Adrenal gland (tissue), 12 donors: ENCODE data around the gene CHTF8. TPM values are rescaled to one million over a fixed set of nuclear protein-coding genes. Genes with fewer than 3 reads are reported as not detected.
A peak's percentile ranks its signal among the peaks of the same experiment; 100 is the strongest.

Source experiments
- DNase-seq, 7 donors: peaks; one replicate each; pipeline ENCODE4 v3.0.0-alpha.2; 2019 to 2020
- H3K27ac ChIP-seq, 5 donors: fragments of 200-600 bp; sonication (generic) in 4 of 5; 1 replicate in 3 of 5; 2 replicates in 2 of 5; pipeline versions ENCODE4 v1.5.1 to v1.8.0; 2016 to 2020; ENCODE audit warnings: mild to moderate bottlenecking in 1 of 5
- H3K27me3 ChIP-seq: fragments of 200-600 bp; 2 replicates; pipeline ENCODE4 v1.8.0; 2021
- H3K36me3 ChIP-seq, 2 donors: fragments of 200-600 bp; replicated peaks in 1 of 2; 1 replicate in 1 of 2; 2 replicates in 1 of 2; pipeline versions ENCODE4 v1.5.1 to v1.8.0; 2018 to 2022
- H3K4me1 ChIP-seq, 2 donors: fragments of 200-600 bp; replicated peaks in 1 of 2; 1 replicate in 1 of 2; 2 replicates in 1 of 2; pipeline versions ENCODE4 v1.5.1 to v1.8.0; 2018 to 2021
- H3K4me3 ChIP-seq, 4 donors: fragments of 200-600 bp; sonication (generic) in 3 of 4; one replicate each; pipeline ENCODE4 v1.5.1; 2016 to 2018
- H3K9me3 ChIP-seq, 3 donors: fragments of 200-600 bp; sonication (generic) in 1 of 3; replicated peaks in 1 of 3; 1 replicate in 2 of 3; 2 replicates in 1 of 3; pipeline versions ENCODE4 v1.5.1 to v1.8.0; 2016 to 2021
- POLR2A ChIP-seq, 2 donors: fragments of 450-650 bp; IDR thresholded peaks; one replicate each; pipeline ENCODE4 v1.6.1; 2017; ENCODE audit warnings: antibody characterized with exemption in 2 of 2, mild to moderate bottlenecking in 2 of 2, moderate library complexity in 1 of 2
- WGBS, 4 donors: extraction: QIAGEN DNeasy Blood & Tissue Kit in 2 of 4; methylation state at CpG; one replicate each; pipeline versions ENCODE4 v1.1.5 to v1.1.7; 2013 to 2017; 5-methylcytosine and 5-hydroxymethylcytosine counted together
- intact Hi-C, 2 donors: fragments of 100-400 bp; cut with DNase I; formaldehyde crosslinking; loops; one replicate each; pipeline versions ENCODE4 v1.14.1 to v1.15.0; 2022 to 2023
- polyA plus RNA-seq, 3 donors: library from polyadenylated mRNA; stranded (reverse); fragments of 200-250 nt in 2 of 3; fragments of 350-450 nt in 1 of 3; fragmentation: Illumina TruSeq in 1 of 3; extraction: RNeasy Lipid Tissue Mini Kit (QIAGEN cat#74804) in 1 of 3; gene quantifications; one replicate each; pipeline ENCODE4 v1.2.3, GENCODE V29; 2013 to 2014
- total RNA-seq, 9 donors: library from RNA; depleted of rRNA in 4 of 9; stranded (reverse); fragments of >200 nt in 4 of 9; fragments of 120-200 nt in 1 of 9; fragmentation: NEBNext Ultra II Directional in 1 of 9; extraction: Animal tissue kit (Norgen Biotek cat#: 25700) in 1 of 9; gene quantifications; one replicate each; pipeline versions ENCODE4 v1.1.0 to v1.2.4, GENCODE V29; 2013 to 2023
- TF ChIP-seq, protein P1 (sequence below), 6 experiments: fragments of 450-650 bp in 4 of 6; fragments of 200-600 bp in 2 of 6; sonication (generic) in 1 of 6; IDR thresholded peaks; 1 replicate in 5 of 6; 2 replicates in 1 of 6; pipeline versions ENCODE4 v1.5.1 to v1.8.0; 2016 to 2021; ENCODE audit warnings: antibody characterized with exemption in 6 of 6, mild to moderate bottlenecking in 2 of 6, moderate library complexity in 1 of 6
- donor health status: healthy with polysubstance abuse.
- donor health status: Bipolar disorder and iron deficiency.
- donor health status: DM: yes; HTN: yes; CAD: no.
- donor health status: DM: no; HTN: no; CAD: no.
- donor health status: DM: no; HTN: no; CAD: no.
- donor health status: DM: yes; HTN: yes; CAD: no.

CHTF8 gene
- total and polyA plus RNA-seq, 12 donors, result 34.0 to 207 (median 81.7) TPM

GRCh38 chr16:69123910-69124309, 8.5 kb downstream of the CHTF8 start:
- peak; percentile 45 to 76 (median 70) for DNase-seq
- Histone ChIP-seq H3K27ac (no peak overlapping the region), H3K4me3 (no peak overlapping the region), H3K4me1 (peaks cover 0 to 14% of the 10 kb centered on the region in 2 donors), H3K36me3 (peaks cover 0 to 29% of the 10 kb centered on the region in 2 donors), H3K9me3 (no peaks in the 10 kb centered on the region), H3K27me3 (no peaks in the 10 kb centered on the region)
- TF ChIP-seq, protein P1, sequence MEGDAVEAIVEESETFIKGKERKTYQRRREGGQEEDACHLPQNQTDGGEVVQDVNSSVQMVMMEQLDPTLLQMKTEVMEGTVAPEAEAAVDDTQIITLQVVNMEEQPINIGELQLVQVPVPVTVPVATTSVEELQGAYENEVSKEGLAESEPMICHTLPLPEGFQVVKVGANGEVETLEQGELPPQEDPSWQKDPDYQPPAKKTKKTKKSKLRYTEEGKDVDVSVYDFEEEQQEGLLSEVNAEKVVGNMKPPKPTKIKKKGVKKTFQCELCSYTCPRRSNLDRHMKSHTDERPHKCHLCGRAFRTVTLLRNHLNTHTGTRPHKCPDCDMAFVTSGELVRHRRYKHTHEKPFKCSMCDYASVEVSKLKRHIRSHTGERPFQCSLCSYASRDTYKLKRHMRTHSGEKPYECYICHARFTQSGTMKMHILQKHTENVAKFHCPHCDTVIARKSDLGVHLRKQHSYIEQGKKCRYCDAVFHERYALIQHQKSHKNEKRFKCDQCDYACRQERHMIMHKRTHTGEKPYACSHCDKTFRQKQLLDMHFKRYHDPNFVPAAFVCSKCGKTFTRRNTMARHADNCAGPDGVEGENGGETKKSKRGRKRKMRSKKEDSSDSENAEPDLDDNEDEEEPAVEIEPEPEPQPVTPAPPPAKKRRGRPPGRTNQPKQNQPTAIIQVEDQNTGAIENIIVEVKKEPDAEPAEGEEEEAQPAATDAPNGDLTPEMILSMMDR (IDR thresholded peaks at IDR 0.05), result peak; percentile 59 to 88 (median 74)
- no peak for TF ChIP-seq POLR2A (IDR thresholded peaks at IDR 0.05)
- WGBS, 4 donors, result 82 to 94% (median 85%) methylated on average over 3 of the region's 3 CpGs
- intact Hi-C loops, result loop anchor here (5.0 to 10.0 kb wide), 3 partner anchors 222 to 592 kb away; partner anchors contain the start of gene TANGO6 (in 2 of the 2)

DNA sequence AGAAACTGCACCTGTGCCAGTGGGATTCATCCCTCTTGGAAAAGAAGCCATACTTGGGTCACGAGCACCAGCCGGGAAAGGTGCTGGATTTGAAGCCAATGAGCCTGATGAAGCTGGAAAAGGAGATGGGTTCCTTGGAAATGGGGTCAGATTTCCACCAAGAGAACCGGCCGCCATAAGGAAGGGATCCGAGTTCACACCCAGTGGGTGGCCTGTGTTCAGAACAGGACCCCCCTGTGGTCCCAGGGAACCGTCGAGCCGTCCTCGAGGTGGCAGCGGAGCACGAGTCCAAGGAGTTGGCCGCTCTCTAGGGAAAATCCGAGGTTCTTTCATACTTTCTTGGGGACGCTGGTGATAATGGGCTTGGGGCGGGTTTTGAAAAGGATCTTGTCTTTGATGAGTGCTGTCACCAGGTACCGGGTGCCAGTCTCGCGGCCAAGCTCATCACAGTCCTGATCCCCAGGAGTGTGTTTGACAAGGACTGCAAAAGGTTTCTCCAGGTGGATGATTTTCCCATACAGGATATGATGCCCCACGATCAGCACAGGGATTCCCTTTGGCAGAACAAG, 12.2 kb downstream of the CHTF8 start:
- no peak overlapping the region for H3K4me3 ChIP-seq
- no peak for TF ChIP-seq POLR2A (IDR thresholded peaks at IDR 0.05)
- TF ChIP-seq, protein P1 (IDR thresholded peaks at IDR 0.05), result no peak
- no peak overlapping the region for H3K27ac ChIP-seq
- H3K27me3 ChIP-seq, result no peaks in the 10 kb centered on the region
- DNase-seq, result no peak
- H3K4me1 ChIP-seq, result no peaks in the 10 kb centered on the region
- H3K9me3 ChIP-seq, result no peaks in the 10 kb centered on the region
- intact Hi-C loops, result loop anchor here (5.0 to 10.0 kb wide), 3 partner anchors 218 to 588 kb away; partner anchors contain the start of gene TANGO6 (in 2 of the 2)
- peaks cover 0 to 44% of the 10 kb centered on the region in 2 donors for H3K36me3 ChIP-seq
- 93 to 98% (median 96%) methylated on average over 18 to 19 of the region's 19 CpGs for WGBS, 4 donors

DNA sequence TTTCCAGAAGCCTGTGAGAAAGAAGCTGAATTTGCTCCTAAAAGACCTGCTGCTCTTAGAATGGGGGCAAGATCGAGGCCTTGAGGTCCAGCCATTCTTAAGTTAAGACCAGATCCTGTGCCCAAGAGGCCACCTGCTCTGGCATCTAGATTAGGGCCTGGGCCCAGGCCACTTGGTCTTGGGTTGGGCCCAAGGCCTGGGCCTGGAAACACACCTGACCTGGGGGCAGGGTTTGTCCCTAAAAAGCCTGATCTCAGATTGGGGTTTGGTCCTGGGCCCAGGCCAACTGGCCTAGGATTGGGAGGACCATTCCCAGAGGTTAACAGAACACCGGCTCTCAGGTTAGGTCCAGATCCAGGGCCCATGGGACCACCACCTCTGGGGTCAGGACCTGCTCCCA, 12.9 kb downstream of the CHTF8 start:
- 88 to 100% (median 96%) methylated on average over 1 to 2 of the region's 2 CpGs for WGBS, 4 donors
- Histone ChIP-seq H3K9me3 (no peaks in the 10 kb centered on the region), H3K27ac (no peak overlapping the region), H3K36me3 (peaks cover 0 to 48% of the 10 kb centered on the region in 2 donors), H3K27me3 (no peaks in the 10 kb centered on the region), H3K4me1 (no peaks in the 10 kb centered on the region), H3K4me3 (no peak overlapping the region)
- intact Hi-C loops, result no loop called here
- TF ChIP-seq, protein P1 (IDR thresholded peaks at IDR 0.05), result no peak
- TF ChIP-seq POLR2A (IDR thresholded peaks at IDR 0.05), result no peak
- no peak for DNase-seq

- intact Hi-C loops, result no loop called here
Measured at GRCh38 chr16:69118994-69119393, 13.4 kb downstream of the CHTF8 start.

More at GRCh38 chr16:69118994-69119393, 13.4 kb downstream of the CHTF8 start:
- DNase-seq, result no peak
- 79 to 90% (median 80%) methylated on average over 2 of the region's 2 CpGs for WGBS, 4 donors
- no peak for TF ChIP-seq POLR2A (IDR thresholded peaks at IDR 0.05)
- TF ChIP-seq, protein P1 (IDR thresholded peaks at IDR 0.05), result no peak
- Histone ChIP-seq H3K4me1 (no peaks in the 10 kb centered on the region), H3K9me3 (no peaks in the 10 kb centered on the region), H3K27ac (no peak overlapping the region), H3K36me3 (peaks cover 0 to 53% of the 10 kb centered on the region in 2 donors), H3K27me3 (no peaks in the 10 kb centered on the region), H3K4me3 (no peak overlapping the region)
